ENCODE results near the gene SMARCB1. TPM values are rescaled to one million over a fixed set of nuclear protein-coding genes. Genes with fewer than 3 reads are reported as not detected.

The SMARCB1 gene
- total and polyA plus RNA-seq, 2 of the 4 experiments (the other 2 are of a cell fraction) = 110 to 159 TPM

GRCh38 chr22:23756891-23757290 lies 29.9 kb upstream of the SMARCB1 start:
- no peak overlapping the region for H3K23ac ChIP-seq (ENCODE audit: low read depth, low read length)
- H3K79me1 ChIP-seq (ENCODE audit: low read depth in 1 of 2, low read length in 2 of 2) = no peaks in the 10 kb centered on the region
- H3K27me3 ChIP-seq (ENCODE audit: control insufficient read depth, insufficient read depth, low read length) = 0 out of 2 replicates have a peak, but pooled peaks cover 1% of the 10 kb centered on the region
- no peak overlapping the region for H4K91ac ChIP-seq (ENCODE audit: insufficient read depth, low read depth, low read length)
- no peaks in the 10 kb centered on the region for H3K4me1 ChIP-seq (ENCODE audit: control insufficient read depth, insufficient read depth, low read length)
- TF ChIP-seq SMC3 (IDR thresholded peaks at IDR 0.05; ENCODE audit: low read depth, low read length) (no peak), BHLHE40 (IDR thresholded peaks at IDR 0.05; ENCODE audit: low read depth, low read length) (no peak), MAZ (IDR thresholded peaks at IDR 0.05; ENCODE audit: borderline replicate concordance, low read depth, low read length) (no peak), CEBPB (IDR thresholded peaks at IDR 0.05; ENCODE audit: low read depth, low read length) (no peak), MXI1 (IDR thresholded peaks at IDR 0.05; ENCODE audit: borderline replicate concordance, low read depth, low read length) (no peak), ELK1 (IDR thresholded peaks at IDR 0.05; ENCODE audit: borderline replicate concordance, low read depth, low read length) (no peak), FOS (IDR thresholded peaks at IDR 0.05; ENCODE audit: low read depth, low read length) (no peak), RFX5 (IDR thresholded peaks at IDR 0.05; ENCODE audit: low read depth, low read length) (no peak), NFE2L2 (IDR thresholded peaks at IDR 0.05; ENCODE audit: low read depth, low read length) (no peak), RAD21 (IDR thresholded peaks at IDR 0.05; ENCODE audit: low read length) (no peak), MAFK (IDR thresholded peaks at IDR 0.05; ENCODE audit: low read depth, low read length) (no peak), RCOR1 (IDR thresholded peaks at IDR 0.05; ENCODE audit: insufficient replicate concordance, low read length) (no peak)
- H2AFZ ChIP-seq (replicated peaks; ENCODE audit: low read length, poor library complexity) = no peak overlapping the region
- H3K9ac ChIP-seq (ENCODE audit: low read depth, low read length) = no peak overlapping the region
- no peak overlapping the region for H3K4me3 ChIP-seq (ENCODE audit: insufficient read depth, low read depth, low read length)
- ATAC-seq (ENCODE audit: low read depth) (no peak), DNase-seq (no peak)
- no peaks in the 10 kb centered on the region for H4K20me1 ChIP-seq (ENCODE audit: insufficient read depth, low read length)
- no peak overlapping the region for H3K27ac ChIP-seq (ENCODE audit: insufficient read depth, low read length)
- dilution Hi-C loops (cut with HindIII; ENCODE audit: low sequenced_read_pairs, unreplicated experiment) (no loop called here), intact Hi-C loops (cut with micrococcal nuclease) (no loop called here), in situ Hi-C loops (cut with MboI; ENCODE audit: low sequenced_read_pairs) (no loop called here)
- H3K14ac ChIP-seq (replicated peaks; ENCODE audit: low read depth, low read length) = no peak overlapping the region
- no peak overlapping the region for H2BK120ac ChIP-seq (ENCODE audit: low read depth, low read length)
- no peaks in the 10 kb centered on the region for H3K9me3 ChIP-seq (ENCODE audit: control insufficient read depth, insufficient read depth, low read length)
- no peak overlapping the region for H3K56ac ChIP-seq (ENCODE audit: extremely low read depth, insufficient read depth, low read length)
- BruUV-seq (replicated peaks) = no TSS peak
- no peak overlapping the region for H2BK5ac ChIP-seq (ENCODE audit: low read depth, low read length, poor library complexity, severe bottlenecking)
- H3K4ac ChIP-seq (ENCODE audit: low read depth, low read length) = no peak overlapping the region
- POLR2A ChIA-PET (ENCODE audit: unreplicated experiment) = no interaction called here
- CTCF ChIA-PET = no interaction called here
- no peak overlapping the region for H3K4me2 ChIP-seq (ENCODE audit: low read depth, low read length)
- no peak overlapping the region for H4K8ac ChIP-seq (ENCODE audit: low read depth in 2 of 2, low read length in 2 of 2)
- no peaks in the 10 kb centered on the region for H3K36me3 ChIP-seq (ENCODE audit: control insufficient read depth, insufficient read depth, low read length)
- no peak overlapping the region for H2AK5ac ChIP-seq (ENCODE audit: low read depth, low read length)
- H2BK15ac ChIP-seq (ENCODE audit: low read depth, low read length) = no peak overlapping the region
- H3K9me1 ChIP-seq (ENCODE audit: insufficient read depth, low read length) = no peaks in the 10 kb centered on the region
- H4K5ac ChIP-seq (ENCODE audit: low read depth, low read length) = no peak overlapping the region
- no peak overlapping the region for H3K18ac ChIP-seq (ENCODE audit: low read depth, low read length)
- no peak overlapping the region for H2BK20ac ChIP-seq (ENCODE audit: low read depth, low read length)
- WGBS, 2 experiments (ENCODE audit: extremely low coverage in 2 of 2, insufficient read length in 1 of 2) = 33% methylated on average over 1 of the region's 4 CpGs; no CpG with 5 or more reads in 1 of the 2 experiments
- no peak overlapping the region for H2AK9ac ChIP-seq (replicated peaks; ENCODE audit: low read depth, low read length, poor library complexity)
